Endothelial cell of umbilical vein (primary cell): ENCODE data around the gene TTLL9. TPM values are rescaled to one million over a fixed set of nuclear protein-coding genes. Genes with fewer than 3 reads are reported as not detected.
"Not testable (repeated sequence)": the region's sequence is repeated elsewhere in the genome, so short reads cannot be mapped to it uniquely, and the experiment has no call there.

ENCODE experiments used
- BruUV-seq: library from RNA; stranded (reverse); fragments of 400-500 nt; replicated peaks from 2 replicates; lab custom pipeline; 2021; lab: Mats Ljungman, UMichigan
- CTCF ChIA-PET: fragments of 300-600, 350-600 bp; sonication (Branson Sonifier 250); formaldehyde crosslinking; loops from one replicate; lab custom pipeline; 2021; ENCODE audit warnings: antibody characterized with exemption, inconsistent platforms; lab: Charles Lee
- POLR2A ChIA-PET: fragments of 300-600, 350-600 bp; sonication (Branson Sonifier 250); formaldehyde crosslinking; loops from one replicate; lab custom pipeline; 2021; ENCODE audit warnings: antibody characterized with exemption, inconsistent platforms; lab: Charles Lee
- DNase-seq: peaks from one replicate; pipeline ENCODE4 v3.0.0-alpha.2; 2011; ENCODE audit warnings: low read depth, low spot score
- FAIRE-seq: peaks from 2 replicates; lab custom pipeline; 2011; peaks lifted over from hg19 to GRCh38; lab: Jason Lieb, UNC
- H2AFZ ChIP-seq: 2 replicates; pipeline ENCODE4 v1.6.0; 2012; ENCODE audit warnings: low read depth, low read length, control low read depth, inconsistent platforms
- H3K27ac ChIP-seq: 2 replicates; pipeline ENCODE4 v1.5.1; 2011; ENCODE audit warnings: low read depth, mild to moderate bottlenecking, control low read depth, low read length, moderate library complexity; ENCODE audit not compliant: insufficient read depth
- H3K27me3 ChIP-seq, 2 experiments: 2 replicates each; pipeline versions ENCODE4 v1.6.0 to v1.6.1; 2011; ENCODE audit warnings: low read length in 2 of 2, mixed read lengths in 1 of 2; ENCODE audit not compliant: control insufficient read depth in 2 of 2, insufficient read depth in 2 of 2
- H3K36me3 ChIP-seq, 2 experiments: 2 replicates in 1 of 2; 3 replicates in 1 of 2; pipeline ENCODE4 v1.5.1; 2011; ENCODE audit warnings: low read length in 2 of 2, mild to moderate bottlenecking in 1 of 2, moderate library complexity in 1 of 2; ENCODE audit not compliant: control insufficient read depth in 2 of 2, insufficient read depth in 2 of 2; ENCODE audit errors: extremely low read depth in 1 of 2
- H3K4me1 ChIP-seq: 3 replicates; pipeline ENCODE4 v1.5.1; 2011; ENCODE audit warnings: mild to moderate bottlenecking, low read length; ENCODE audit not compliant: control insufficient read depth, insufficient read depth; ENCODE audit errors: extremely low read depth
- H3K4me2 ChIP-seq: 2 replicates; pipeline ENCODE4 v1.6.1; 2011; ENCODE audit warnings: low read length, control low read depth, mixed read lengths; ENCODE audit not compliant: insufficient read depth
- H3K4me3 ChIP-seq, 3 experiments: fragments of 200-600 bp in 1 of 3; sonication (generic), shearing (Covaris generic) in 1 of 3; replicated peaks in 1 of 3; 2 replicates each; pipeline ENCODE4 v1.5.1; 2011 to 2016; ENCODE audit warnings: control low read depth in 3 of 3, low read length in 3 of 3, mild to moderate bottlenecking in 2 of 3, inconsistent platforms in 1 of 3, low read depth in 1 of 3, moderate library complexity in 1 of 3; ENCODE audit not compliant: insufficient read depth in 1 of 3
- H3K79me2 ChIP-seq: 2 replicates; pipeline ENCODE4 v1.6.0; 2012; ENCODE audit warnings: low read length, inconsistent platforms; ENCODE audit not compliant: control insufficient read depth, insufficient read depth
- H3K9ac ChIP-seq: replicated peaks from 2 replicates; pipeline ENCODE3; 2011; ENCODE audit warnings: low read length, control low read depth; ENCODE audit not compliant: insufficient read depth; ENCODE audit errors: extremely low read depth
- H3K9me1 ChIP-seq: replicated peaks from 3 replicates; pipeline ENCODE4 v1.6.0; 2011; ENCODE audit warnings: mild to moderate bottlenecking, low read length; ENCODE audit not compliant: control insufficient read depth, insufficient read depth; ENCODE audit errors: extremely low read depth
- H3K9me3 ChIP-seq: replicated peaks from 2 replicates; pipeline ENCODE4 v1.5.1; 2012; ENCODE audit warnings: low read length, inconsistent platforms; ENCODE audit not compliant: control insufficient read depth, insufficient read depth
- H4K20me1 ChIP-seq: replicated peaks from 2 replicates; pipeline ENCODE3; 2011; ENCODE audit warnings: mild to moderate bottlenecking, low read length; ENCODE audit not compliant: control insufficient read depth, insufficient read depth; ENCODE audit errors: extremely low read depth
- CTCF ChIP-seq, 2 donors: IDR thresholded peaks; 1 replicate in 1 of 2; 2 replicates in 1 of 2; pipeline ENCODE4 v1.5.1; 2011; ENCODE audit warnings: low read length in 2 of 2, mild to moderate bottlenecking in 2 of 2, moderate library complexity in 2 of 2, control low read depth in 1 of 2, inconsistent platforms in 1 of 2, low read depth in 1 of 2; ENCODE audit not compliant: insufficient read depth in 1 of 2; ENCODE audit errors: extremely low read depth in 1 of 2
- EZH2 ChIP-seq: IDR thresholded peaks from 2 replicates; pipeline ENCODE4 v1.6.1; 2012; ENCODE audit warnings: borderline replicate concordance, low read depth, mild to moderate bottlenecking, moderate library complexity, low read length, inconsistent platforms; ENCODE audit not compliant: severe bottlenecking
- FOS ChIP-seq: IDR thresholded peaks from 2 replicates; pipeline ENCODE4 v1.6.1; 2011; ENCODE audit warnings: mild to moderate bottlenecking, low read length, moderate library complexity, borderline replicate concordance; ENCODE audit not compliant: insufficient read depth
- GATA2 ChIP-seq: IDR thresholded peaks from 2 replicates; pipeline ENCODE4 v1.7.0; 2011; ENCODE audit warnings: low read depth, mild to moderate bottlenecking, moderate library complexity, mixed read lengths, low read length; ENCODE audit not compliant: insufficient read length, insufficient read depth
- JUN ChIP-seq: IDR thresholded peaks from 2 replicates; pipeline ENCODE4 v1.6.1; 2011; ENCODE audit warnings: borderline replicate concordance, low read depth; ENCODE audit not compliant: insufficient read length, insufficient read depth
- MAX ChIP-seq: IDR thresholded peaks from 2 replicates; pipeline ENCODE4 v1.6.1; 2011; ENCODE audit not compliant: insufficient read depth, insufficient read length
- MYC ChIP-seq: IDR thresholded peaks from one replicate; pipeline ENCODE4 v1.6.1; 2011; ENCODE audit warnings: mild to moderate bottlenecking, low read depth, low read length
- POLR2A ChIP-seq: IDR thresholded peaks from 2 replicates; pipeline ENCODE4 v1.6.1; 2012; ENCODE audit warnings: low read depth, mild to moderate bottlenecking, control low read depth, low read length
- POLR2AphosphoS5 ChIP-seq: IDR thresholded peaks from 2 replicates; pipeline ENCODE4 v1.6.1; 2012; ENCODE audit warnings: low read depth, mild to moderate bottlenecking, control low read depth, low read length, moderate library complexity; ENCODE audit not compliant: insufficient read depth
- dilution Hi-C: fragments of 300-500 bp; cut with MboI; formaldehyde crosslinking; loops from one replicate; pipeline ENCODE4 v1.15.0; 2019; ENCODE audit warnings: low sequenced_read_pairs; ENCODE audit not compliant: extremely low pct_ligation_motif_present
- intact Hi-C: fragments of 100-400 bp; cut with micrococcal nuclease; formaldehyde crosslinking; loops from one replicate; pipeline ENCODE4 v1.10.0; 2022
- polyA plus RNA-seq, 4 experiments: library from polyadenylated mRNA; depleted of rRNA in 3 of 4; stranded (reverse) in 3 of 4; unstranded in 1 of 4; fragments of >200 nt; gene quantifications; 2 replicates each; pipeline versions ENCODE4 v1.2.1 to v1.2.3, GENCODE V29; 2011 to 2012; ENCODE audit warnings: missing spikeins in 1 of 4
- total RNA-seq: library from RNA; stranded (reverse); gene quantifications from 2 replicates; pipeline ENCODE4 v1.2.3, GENCODE V29; 2021

TTLL9 gene
- total and polyA plus RNA-seq, 2 donors (not counting 3 experiments of a cell fraction or from before 2014, with no cell fraction given), result 0.03 TPM; not detected in 1

- no peak overlapping the region for H3K27ac ChIP-seq
- H3K9me3 ChIP-seq, result no peaks in the 10 kb centered on the region
- CTCF ChIA-PET, result no interaction called here
- no peaks in the 10 kb centered on the region for H4K20me1 ChIP-seq
- no peaks in the 10 kb centered on the region for H3K4me1 ChIP-seq
- DNase-seq (no peak), FAIRE-seq (no peak)
- H3K36me3 ChIP-seq, result no peaks in the 10 kb centered on the region
- H3K79me2 ChIP-seq, result no peaks in the 10 kb centered on the region
- intact Hi-C loops, result no loop called here
- H3K4me3 ChIP-seq, result no peak overlapping the region
- H2AFZ ChIP-seq, result no peak overlapping the region
- no TSS peak for BruUV-seq
- POLR2A ChIA-PET, result no interaction called here
- no peaks in the 10 kb centered on the region for H3K9me1 ChIP-seq
- H3K27me3 ChIP-seq, result peaks cover 0 to 6% of the 10 kb centered on the region in 2 experiments
- TF ChIP-seq EZH2, result no peak
- TF ChIP-seq CTCF (IDR thresholded peaks at IDR 0.05; ENCODE audit: extremely low read depth in 1 of 2, insufficient read depth in 1 of 2, low read depth in 1 of 2, low read length in 2 of 2), result no peak
- TF ChIP-seq FOS, result no peak
- no peak for TF ChIP-seq POLR2AphosphoS5
- TF ChIP-seq MYC, result no peak
- no peak for TF ChIP-seq MAX
- TF ChIP-seq GATA2, result no peak
- no peak for TF ChIP-seq POLR2A
- TF ChIP-seq JUN, result no peak
- dilution Hi-C loops, result no loop called here
- H3K4me2 ChIP-seq, result no peak overlapping the region
- H3K9ac ChIP-seq, result no peak overlapping the region
Observed at GRCh38 chr20:31920275-31920855, 49.9 kb downstream of the TTLL9 start.

GRCh38 chr20:31921480-31921879 lies 51.0 kb downstream of the TTLL9 start:
- H2AFZ ChIP-seq, H3K9me1 ChIP-seq, H3K9ac ChIP-seq, H4K20me1 ChIP-seq, CTCF ChIA-PET, DNase-seq, H3K27ac ChIP-seq, H3K79me2 ChIP-seq, H3K4me3 ChIP-seq, intact Hi-C loops, POLR2A ChIA-PET, H3K9me3 ChIP-seq, dilution Hi-C loops, H3K36me3 ChIP-seq, H3K27me3 ChIP-seq, H3K4me1 ChIP-seq, BruUV-seq, H3K4me2 ChIP-seq, FAIRE-seq: not testable (repeated sequence)
